ENCODE results near the gene RASGRF1.

Gene RASGRF1

DNA sequence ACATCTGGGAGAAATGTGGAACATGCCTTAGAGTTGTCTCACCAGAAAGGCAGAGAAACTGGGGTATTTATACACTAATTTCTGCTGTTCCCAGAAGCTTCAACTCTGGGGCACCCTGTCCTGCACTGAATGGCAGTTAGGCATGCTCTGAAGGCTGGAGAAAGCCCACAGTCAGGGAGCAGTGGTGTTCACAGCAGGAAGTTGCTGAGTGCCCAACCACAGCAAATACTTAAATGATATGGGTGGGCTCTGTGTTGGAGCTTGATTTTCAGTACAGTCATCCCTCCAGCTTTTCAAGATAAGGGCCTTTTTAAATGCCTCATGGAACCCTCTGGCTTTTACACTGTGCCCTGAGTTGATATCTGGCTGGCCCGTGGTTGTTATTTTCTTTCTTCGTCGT is 38.7 kb upstream of the RASGRF1 start:
- no peak overlapping the region for H3K4me3 ChIP-seq (ENCODE audit: low read length)
- TF ChIP-seq CTCF (conservative IDR thresholded peaks at IDR 0.05; ENCODE audit: low read length) = no peak
- DNase-seq (ENCODE audit: low read depth) = no peak

- H3K4me3 ChIP-seq (ENCODE audit: low read length) = no peak overlapping the region
- no peak for DNase-seq (ENCODE audit: low read depth)
- TF ChIP-seq CTCF (conservative IDR thresholded peaks at IDR 0.05; ENCODE audit: low read length) = no peak
Observed at GRCh38 chr15:79128556-79128955, 38.0 kb upstream of the RASGRF1 start.

DNA sequence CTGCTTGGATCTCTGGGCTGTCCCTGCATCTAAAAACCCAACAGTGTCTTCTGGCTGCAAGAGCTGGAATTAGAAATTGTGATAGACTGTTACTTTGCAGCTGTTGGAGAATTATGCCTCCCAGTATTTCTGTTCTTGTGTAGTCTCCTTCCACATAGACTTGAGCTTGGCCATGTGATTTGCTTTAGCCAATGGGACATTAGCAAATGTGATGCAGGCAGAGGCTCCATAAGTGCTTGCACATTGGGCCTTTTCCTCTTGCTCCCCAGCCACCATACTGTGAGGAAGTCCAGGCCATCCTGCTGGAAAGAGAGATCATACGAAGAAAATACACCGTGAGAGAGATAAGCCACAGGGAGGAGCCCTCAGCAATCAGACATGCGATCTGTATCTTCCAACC is 33.8 kb upstream of the RASGRF1 start:
- no peak overlapping the region for H3K4me3 ChIP-seq (ENCODE audit: low read length)
- TF ChIP-seq CTCF (conservative IDR thresholded peaks at IDR 0.05; ENCODE audit: low read length) = no peak
- DNase-seq (ENCODE audit: low read depth) = no peak

DNA sequence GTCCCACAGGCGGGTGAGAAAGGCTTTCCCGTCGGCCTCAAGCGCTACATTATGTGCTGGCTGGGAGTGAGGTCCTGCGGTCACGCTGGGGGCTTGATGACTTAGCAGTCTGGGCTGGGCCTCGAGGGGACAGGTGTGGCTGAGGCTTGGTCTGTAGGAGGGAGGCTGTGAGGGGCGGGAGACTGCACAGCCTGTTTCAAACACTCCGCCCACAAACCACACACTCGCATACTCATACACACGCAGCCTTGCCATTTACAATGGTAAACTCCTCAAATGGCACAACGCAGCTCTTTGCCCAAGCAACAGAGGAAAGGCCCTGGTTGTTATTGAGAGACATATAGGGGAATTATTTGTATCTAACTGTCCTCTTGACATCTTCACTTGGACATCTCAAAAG is 32.4 kb upstream of the RASGRF1 start:
- H3K4me3 ChIP-seq (ENCODE audit: low read length) = no peak overlapping the region
- DNase-seq (ENCODE audit: low read depth) = no peak
- no peak for TF ChIP-seq CTCF (conservative IDR thresholded peaks at IDR 0.05; ENCODE audit: low read length)

DNA sequence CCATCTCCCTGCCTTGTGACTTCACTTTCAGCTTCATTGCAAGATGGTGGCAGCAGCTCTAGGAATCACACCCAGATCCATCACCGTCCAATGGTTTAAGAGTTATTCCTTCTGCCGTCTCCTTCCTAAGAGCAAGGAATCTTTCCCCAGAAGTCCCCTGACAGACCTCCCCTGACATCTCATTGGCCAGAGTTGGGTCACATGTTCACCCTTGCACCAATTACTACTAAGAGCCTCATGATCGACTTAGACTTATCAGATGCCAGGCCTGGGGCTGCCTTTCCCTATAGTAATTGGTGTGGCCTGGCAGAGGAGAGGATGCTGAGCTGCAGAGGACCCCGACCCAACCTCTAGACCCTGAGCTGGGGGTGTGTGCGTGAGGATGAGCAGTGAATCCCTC is 31.8 kb upstream of the RASGRF1 start:
- no peak overlapping the region for H3K4me3 ChIP-seq (ENCODE audit: low read length)
- TF ChIP-seq CTCF (conservative IDR thresholded peaks at IDR 0.05; ENCODE audit: low read length) = no peak
- DNase-seq (ENCODE audit: low read depth) = no peak

- no peak overlapping the region for H3K4me3 ChIP-seq (ENCODE audit: low read length)
- TF ChIP-seq CTCF (conservative IDR thresholded peaks at IDR 0.05; ENCODE audit: low read length) = no peak
- no peak for DNase-seq (ENCODE audit: low read depth)
Observed at GRCh38 chr15:79121571-79121970, 31.0 kb upstream of the RASGRF1 start.

- no peak overlapping the region for H3K4me3 ChIP-seq (ENCODE audit: low read length)
Observed at GRCh38 chr15:79117442-79118204, 27.0 kb upstream of the RASGRF1 start.

More at GRCh38 chr15:79117442-79118204, 27.0 kb upstream of the RASGRF1 start:
- DNase-seq (ENCODE audit: low read depth) = no peak
- no peak for TF ChIP-seq CTCF (conservative IDR thresholded peaks at IDR 0.05; ENCODE audit: low read length)

Data from AG10803 (cell line).